Neural progenitor cell (in vitro differentiated cells): ENCODE data around the gene CCZ1B. TPM values are rescaled to one million over a fixed set of nuclear protein-coding genes. Genes with fewer than 3 reads are reported as not detected.
"Not testable (repeated sequence)": the region's sequence is repeated elsewhere in the genome, so short reads cannot be mapped to it uniquely, and the experiment has no call there.

Source experiments
- DNase-seq: peaks from one replicate; pipeline ENCODE4 v3.0.0-alpha.2; 2016; ENCODE audit warnings: low spot score
- H2AFZ ChIP-seq: fragments of 200-600 bp; sonication (generic); replicated peaks from 2 replicates; pipeline ENCODE4 v1.6.1; 2016; ENCODE audit warnings: antibody characterized with exemption
- H3F3A ChIP-seq: fragments of 200-600 bp; sonication (generic); 2 replicates; pipeline ENCODE4 v1.6.1; 2016; ENCODE audit warnings: antibody characterized with exemption, low read depth
- H3K27ac ChIP-seq: fragments of 200-600 bp; sonication (generic); 2 replicates; pipeline ENCODE4 v1.5.1; 2016; ENCODE audit warnings: mild to moderate bottlenecking
- H3K27me3 ChIP-seq: fragments of 200-600 bp; sonication (generic); 2 replicates; pipeline ENCODE4 v1.6.1; 2016; ENCODE audit warnings: mild to moderate bottlenecking, moderate library complexity
- H3K36me3 ChIP-seq: fragments of 200-600 bp; sonication (generic); 2 replicates; pipeline ENCODE4 v1.5.1; 2016
- H3K4me1 ChIP-seq: fragments of 200-600 bp; sonication (generic); 2 replicates; pipeline ENCODE4 v1.6.1; 2016; ENCODE audit warnings: mixed run types
- H3K4me2 ChIP-seq: fragments of 200-600 bp; sonication (generic); 2 replicates; pipeline ENCODE4 v1.6.1; 2016
- H3K4me3 ChIP-seq: fragments of 200-600 bp; sonication (generic); 2 replicates; pipeline ENCODE4 v1.5.1; 2016
- H3K79me2 ChIP-seq: fragments of 200-600 bp; sonication (generic); 2 replicates; pipeline ENCODE4 v1.6.1; 2016; ENCODE audit warnings: low read depth
- H3K9ac ChIP-seq: fragments of 200-600 bp; sonication (generic); 2 replicates; pipeline ENCODE4 v1.6.1; 2016
- H3K9me3 ChIP-seq: fragments of 200-600 bp; sonication (generic); 2 replicates; pipeline ENCODE4 v1.5.1; 2016; ENCODE audit warnings: low read depth
- H4K20me1 ChIP-seq: fragments of 200-600 bp; sonication (generic); 2 replicates; pipeline ENCODE4 v1.6.1; 2016; ENCODE audit warnings: low read depth
- H3K27ac Mint-ChIP-seq: 3 replicates; pipeline ENCODE4 v1.8.0; 2021; ENCODE audit warnings: mixed read lengths
- H3K27me3 Mint-ChIP-seq: 2 replicates; pipeline ENCODE4 v1.8.0; 2022; ENCODE audit warnings: low read depth, mild to moderate bottlenecking, inconsistent platforms, moderate library complexity, mixed read lengths; ENCODE audit not compliant: insufficient read depth
- H3K36me3 Mint-ChIP-seq: 3 replicates; pipeline ENCODE4 v1.8.0; 2021; ENCODE audit warnings: mixed read lengths
- H3K4me1 Mint-ChIP-seq: 3 replicates; pipeline ENCODE4 v1.8.0; 2021; ENCODE audit warnings: mixed read lengths
- H3K4me3 Mint-ChIP-seq: 3 replicates; pipeline ENCODE4 v1.8.0; 2021; ENCODE audit warnings: mild to moderate bottlenecking, moderate library complexity, mixed read lengths
- H3K9me3 Mint-ChIP-seq: 3 replicates; pipeline ENCODE4 v1.8.0; 2020; ENCODE audit warnings: mixed read lengths
- total RNA-seq: library from RNA; depleted of rRNA; stranded (reverse); fragments of >200 nt; gene quantifications from 2 replicates; pipeline ENCODE4 v1.2.3, GENCODE V29; 2015; ENCODE audit warnings: low replicate concordance

Gene CCZ1B
- total RNA-seq, 1 donor from 2014 or later: 39.5 TPM

DNA sequence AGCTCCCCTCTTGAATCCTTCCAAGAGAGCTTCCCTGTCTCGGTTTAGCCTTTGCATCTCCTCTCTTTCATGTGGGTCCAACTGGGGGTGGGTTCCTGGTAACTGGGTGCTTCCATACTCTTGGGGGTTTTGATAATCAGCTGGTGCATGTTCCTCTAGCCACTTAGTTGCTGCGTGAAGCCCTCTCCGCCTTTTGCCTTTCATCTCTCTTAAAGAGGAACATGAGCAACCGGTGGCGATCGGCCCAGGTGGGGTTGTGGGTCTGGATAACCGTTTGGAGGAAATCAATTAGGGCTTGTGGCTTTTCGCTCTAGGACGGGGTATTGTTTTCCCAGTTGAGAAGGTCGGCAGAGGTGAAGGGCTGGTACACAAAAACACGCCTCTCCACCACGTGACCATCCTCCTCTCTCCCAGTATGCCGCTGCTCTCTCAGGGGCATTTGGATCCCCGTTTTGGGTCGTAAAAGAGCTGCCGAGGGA is 19.9 kb upstream of the CCZ1B start:
- H3K27me3 ChIP-seq, H3K27ac ChIP-seq, H3K9ac ChIP-seq, H3K4me1 Mint-ChIP-seq, H2AFZ ChIP-seq, H3K36me3 ChIP-seq, H3K4me3 ChIP-seq, H3K4me2 ChIP-seq, H3K36me3 Mint-ChIP-seq, H3K9me3 Mint-ChIP-seq, H3K4me1 ChIP-seq, H3F3A ChIP-seq, H3K9me3 ChIP-seq, H3K27me3 Mint-ChIP-seq, H4K20me1 ChIP-seq, H3K27ac Mint-ChIP-seq, DNase-seq, H3K4me3 Mint-ChIP-seq, H3K79me2 ChIP-seq: not testable (repeated sequence)

DNA sequence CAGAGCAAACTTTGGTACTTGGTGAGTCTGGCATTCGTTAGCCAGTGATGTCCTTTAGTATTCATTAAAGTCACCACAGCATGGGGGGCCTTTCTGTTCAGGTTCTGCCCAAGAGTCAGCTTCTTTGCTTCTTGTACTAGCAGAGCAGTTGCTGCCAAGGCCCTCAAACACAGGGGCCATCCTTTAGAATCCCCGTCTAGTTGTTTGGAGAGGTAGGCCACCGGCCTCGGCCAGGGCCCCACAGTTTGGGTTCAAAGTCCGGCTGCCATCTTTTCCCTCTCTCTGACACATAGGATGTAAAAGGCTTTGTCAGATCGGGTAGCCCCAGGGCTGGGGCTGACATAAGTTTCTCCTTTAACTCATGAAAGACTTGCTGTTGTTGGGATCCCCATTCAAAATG is 17.6 kb upstream of the CCZ1B start:
- H3K9me3 ChIP-seq, H3K36me3 Mint-ChIP-seq: not testable (repeated sequence)

DNA sequence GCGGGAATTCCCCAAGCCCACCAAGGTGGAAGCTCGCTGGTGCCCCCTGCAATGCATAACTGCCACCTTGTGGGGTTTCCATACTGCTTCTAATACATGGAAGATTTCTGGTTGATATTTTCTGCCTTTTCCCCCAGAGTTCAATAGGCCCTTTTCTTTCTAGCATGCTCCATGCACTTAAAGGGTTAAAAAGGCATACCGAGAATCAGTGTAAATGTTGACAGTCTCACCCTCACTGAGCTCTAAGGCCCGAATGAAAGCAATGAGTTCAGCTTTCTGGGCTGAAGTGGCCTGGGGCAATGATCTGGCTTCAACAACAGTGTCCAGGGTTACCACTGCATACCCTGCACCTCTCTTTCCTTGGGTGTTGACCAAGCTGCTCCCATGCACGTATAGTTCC is 17.0 kb upstream of the CCZ1B start:
- not testable (repeated sequence) for H3K79me2 ChIP-seq, H3K4me1 Mint-ChIP-seq, H3K9me3 ChIP-seq, H3K27ac Mint-ChIP-seq, H2AFZ ChIP-seq, H3K27me3 ChIP-seq, H3K9me3 Mint-ChIP-seq, H3K9ac ChIP-seq, H4K20me1 ChIP-seq, DNase-seq, H3F3A ChIP-seq, H3K4me3 ChIP-seq, H3K4me1 ChIP-seq, H3K27me3 Mint-ChIP-seq, H3K36me3 Mint-ChIP-seq, H3K4me3 Mint-ChIP-seq, H3K4me2 ChIP-seq, H3K27ac ChIP-seq, H3K36me3 ChIP-seq

More for the DNA sequence above, 17.6 kb upstream of the CCZ1B start:
- H3K4me3 Mint-ChIP-seq, H3K27me3 ChIP-seq, H3F3A ChIP-seq, H3K4me1 ChIP-seq, H3K9ac ChIP-seq, H3K4me2 ChIP-seq, H3K4me1 Mint-ChIP-seq, H3K27ac Mint-ChIP-seq, DNase-seq, H2AFZ ChIP-seq, H3K9me3 Mint-ChIP-seq, H3K79me2 ChIP-seq, H3K36me3 ChIP-seq, H3K27ac ChIP-seq, H3K4me3 ChIP-seq, H4K20me1 ChIP-seq: not testable (repeated sequence)
- peaks cover 11% of the 10 kb centered on the region for H3K27me3 Mint-ChIP-seq

DNA sequence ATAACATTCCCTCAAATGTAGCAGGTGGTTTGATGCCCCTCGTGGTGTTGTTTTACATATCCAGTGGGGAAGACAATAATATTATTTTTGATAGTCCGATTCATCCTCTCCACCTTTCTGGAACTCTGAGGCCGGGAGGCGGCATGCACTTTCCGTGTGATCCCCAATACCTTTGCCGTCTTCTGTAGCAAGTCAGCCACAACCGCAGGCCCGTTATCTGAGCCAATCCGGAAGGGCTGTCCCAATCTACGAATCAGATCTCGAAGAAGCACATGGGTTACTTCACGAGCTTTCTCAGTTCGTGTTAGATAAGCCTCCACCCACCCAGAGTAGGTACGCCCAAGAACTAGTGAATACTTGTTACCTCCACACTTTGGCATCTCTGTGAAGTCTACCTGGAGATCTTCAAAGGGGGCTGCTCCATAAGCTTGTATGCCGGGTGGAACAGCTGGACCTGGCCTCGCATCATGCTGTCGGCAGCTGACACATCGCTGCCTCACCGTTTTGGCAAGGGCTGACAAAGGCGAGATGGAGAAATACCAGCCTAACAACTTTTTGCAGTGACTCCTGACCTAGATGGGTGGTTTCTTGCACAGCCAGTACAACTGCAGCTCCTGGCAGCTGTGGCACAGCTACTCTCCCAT is 16.3 kb upstream of the CCZ1B start:
- DNase-seq, H2AFZ ChIP-seq, H4K20me1 ChIP-seq, H3F3A ChIP-seq, H3K4me2 ChIP-seq, H3K4me3 Mint-ChIP-seq, H3K27ac ChIP-seq, H3K27me3 ChIP-seq, H3K9me3 Mint-ChIP-seq, H3K9me3 ChIP-seq, H3K36me3 Mint-ChIP-seq, H3K4me3 ChIP-seq, H3K79me2 ChIP-seq, H3K9ac ChIP-seq, H3K4me1 ChIP-seq, H3K27ac Mint-ChIP-seq, H3K4me1 Mint-ChIP-seq, H3K36me3 ChIP-seq, H3K27me3 Mint-ChIP-seq: not testable (repeated sequence)

DNA sequence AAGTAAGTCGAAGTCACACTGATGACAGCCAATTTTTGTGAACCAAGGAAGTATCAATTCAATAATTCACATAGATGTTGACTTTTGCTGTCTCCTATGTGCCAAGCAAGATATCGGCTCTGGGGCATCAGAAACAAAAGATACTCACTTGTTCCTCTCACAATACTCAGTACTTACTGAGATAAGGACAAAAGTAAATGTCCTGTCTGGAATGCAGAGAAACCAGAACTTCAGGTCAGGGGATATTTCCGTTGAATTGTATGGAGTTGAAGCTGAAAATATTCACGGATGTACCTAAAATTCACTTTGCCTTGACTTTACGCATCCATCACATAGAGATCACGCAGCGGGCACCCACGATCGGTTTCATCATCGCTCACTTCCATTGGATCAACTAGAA is 11.0 kb upstream of the CCZ1B start:
- not testable (repeated sequence) for H3K9ac ChIP-seq, H3K27me3 ChIP-seq, H3K27ac ChIP-seq, H3K79me2 ChIP-seq, DNase-seq, H3K27me3 Mint-ChIP-seq, H3K4me1 ChIP-seq, H3K4me1 Mint-ChIP-seq, H3K36me3 Mint-ChIP-seq, H3K9me3 Mint-ChIP-seq, H3K4me2 ChIP-seq, H3F3A ChIP-seq, H3K9me3 ChIP-seq, H3K36me3 ChIP-seq, H2AFZ ChIP-seq, H3K4me3 ChIP-seq, H3K4me3 Mint-ChIP-seq, H3K27ac Mint-ChIP-seq, H4K20me1 ChIP-seq

DNA sequence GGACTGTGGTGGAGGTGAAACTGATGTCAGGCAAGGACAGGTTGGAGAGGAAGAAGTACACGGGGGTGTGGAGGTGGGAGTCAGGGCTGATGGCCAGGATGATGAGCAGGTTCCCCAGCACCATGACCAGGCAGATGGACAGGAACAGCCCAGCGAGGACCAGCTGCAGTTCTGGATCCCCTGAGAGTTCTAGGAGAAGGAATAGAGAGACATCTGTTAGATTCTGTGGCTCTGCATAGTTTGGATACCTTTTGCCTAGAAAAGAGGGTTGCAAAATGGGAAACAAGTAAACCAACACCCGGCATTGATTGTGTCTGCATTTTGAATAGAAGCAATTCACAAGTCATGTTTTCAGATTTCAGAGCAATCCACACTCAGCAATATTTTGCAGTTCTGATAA is 9.4 kb upstream of the CCZ1B start:
- not testable (repeated sequence) for H2AFZ ChIP-seq, H3K4me2 ChIP-seq, H3K27ac ChIP-seq, H3K4me3 ChIP-seq, H3K27me3 Mint-ChIP-seq, H3K9me3 Mint-ChIP-seq, H3K9me3 ChIP-seq, H3K9ac ChIP-seq, DNase-seq, H3K4me1 Mint-ChIP-seq, H4K20me1 ChIP-seq, H3K27ac Mint-ChIP-seq, H3K79me2 ChIP-seq, H3K27me3 ChIP-seq, H3K36me3 Mint-ChIP-seq, H3K36me3 ChIP-seq, H3F3A ChIP-seq, H3K4me1 ChIP-seq, H3K4me3 Mint-ChIP-seq
